B cell (primary cell): ENCODE results near the gene ZNF324. TPM values are rescaled to one million over a fixed set of nuclear protein-coding genes. Genes with fewer than 3 reads are reported as not detected.
"Not testable (repeated sequence)": the region's sequence is repeated elsewhere in the genome, so short reads cannot be mapped to it uniquely, and the experiment has no call there.

Experiments
- ATAC-seq: fragments of 200-7000 bp; cut with Tn5 transposase; one replicate; pipeline ENCODE4 v1.10.0; 2021; ENCODE audit warnings: low read depth, mild to moderate bottlenecking, moderate number of reproducible peaks, moderate library complexity
- CTCF ChIA-PET: fragments of 350-600 bp; sonication (Branson Sonifier 250); formaldehyde crosslinking; loops from one replicate; lab custom pipeline; 2021; ENCODE audit warnings: antibody characterized with exemption, inconsistent platforms; lab: Charles Lee
- POLR2A ChIA-PET: fragments of 350-600 bp; sonication (Branson Sonifier 250); formaldehyde crosslinking; loops from one replicate; lab custom pipeline; 2021; ENCODE audit warnings: antibody characterized with exemption; lab: Charles Lee
- DNase-seq: peaks from one replicate; pipeline ENCODE4 v3.0.0; 2013
- H2AFZ ChIP-seq: 2 replicates; pipeline ENCODE4 v1.6.1; 2012; ENCODE audit warnings: mild to moderate bottlenecking, low read depth, low read length; ENCODE audit not compliant: insufficient read depth, poor library complexity, severe bottlenecking
- H3K27ac ChIP-seq, 2 donors: 1 replicate in 1 of 2; 2 replicates in 1 of 2; pipeline ENCODE4 v1.5.1; 2012 to 2013; ENCODE audit warnings: low read length in 2 of 2, mild to moderate bottlenecking in 2 of 2, moderate library complexity in 1 of 2
- H3K27me3 ChIP-seq, 4 experiments: fragments of 200-600 bp in 1 of 4; sonication (generic) in 1 of 4; replicated peaks in 1 of 4; 1 replicate in 2 of 4; 2 replicates in 2 of 4; pipeline versions ENCODE4 v1.6.1 to v1.7.0; 2013 to 2016; ENCODE audit warnings: low read length in 3 of 4, mild to moderate bottlenecking in 2 of 4, mixed read lengths in 1 of 4, moderate library complexity in 1 of 4; ENCODE audit not compliant: insufficient read depth in 4 of 4, control insufficient read depth in 3 of 4; ENCODE audit errors: control extremely low read depth in 1 of 4
- H3K36me3 ChIP-seq, 2 experiments: replicated peaks in 1 of 2; 1 replicate in 1 of 2; 2 replicates in 1 of 2; pipeline versions ENCODE4 v1.6.1 to v1.7.1; 2013; ENCODE audit warnings: low read length in 1 of 2; ENCODE audit not compliant: insufficient read depth in 2 of 2, control insufficient read depth in 1 of 2; ENCODE audit errors: control extremely low read depth in 1 of 2, extremely low read depth in 1 of 2
- H3K4me1 ChIP-seq, 2 donors: fragments of 200-600 bp in 1 of 2; sonication (generic) in 1 of 2; 1 replicate in 1 of 2; 2 replicates in 1 of 2; pipeline versions ENCODE4 v1.5.1 to v1.6.1; 2013 to 2017; ENCODE audit warnings: low read length in 2 of 2; ENCODE audit not compliant: control insufficient read depth in 2 of 2, insufficient read depth in 2 of 2
- H3K4me2 ChIP-seq: replicated peaks from 2 replicates; pipeline ENCODE3; 2012; ENCODE audit warnings: mild to moderate bottlenecking, low read depth, low read length; ENCODE audit not compliant: poor library complexity, severe bottlenecking
- H3K4me3 ChIP-seq, 5 experiments: fragments of 200-600 bp in 1 of 5; sonication (generic) in 1 of 5; 1 replicate in 3 of 5; 2 replicates in 2 of 5; pipeline versions ENCODE4 v1.5.1 to v1.7.0; 2011 to 2016; ENCODE audit warnings: low read length in 4 of 5, mild to moderate bottlenecking in 4 of 5, low read depth in 2 of 5, control low read depth in 1 of 5, moderate library complexity in 1 of 5; ENCODE audit not compliant: insufficient read depth in 1 of 5; ENCODE audit errors: control extremely low read depth in 1 of 5, extremely low read depth in 1 of 5
- H3K79me2 ChIP-seq: fragments of 200-600 bp; sonication (generic); one replicate; pipeline ENCODE4 v1.6.0; 2016; ENCODE audit warnings: low read length; ENCODE audit not compliant: control insufficient read depth, insufficient read depth
- H3K9ac ChIP-seq: fragments of 200-600 bp; sonication (generic); 2 replicates; pipeline ENCODE4 v1.6.1; 2017; ENCODE audit warnings: mild to moderate bottlenecking, low read length, moderate library complexity
- H3K9me3 ChIP-seq, 3 donors: one replicate each; pipeline versions ENCODE4 v1.6.1 to v1.7.1; 2013; ENCODE audit warnings: low read length in 2 of 3; ENCODE audit not compliant: control insufficient read depth in 2 of 3, insufficient read depth in 1 of 3; ENCODE audit errors: control extremely low read depth in 1 of 3
- H4K20me1 ChIP-seq: 2 replicates; pipeline ENCODE4 v1.6.0; 2012; ENCODE audit warnings: mild to moderate bottlenecking, low read length; ENCODE audit not compliant: insufficient read depth, control insufficient read depth, poor library complexity, severe bottlenecking
- H3K27ac Mint-ChIP-seq: one replicate; pipeline ENCODE4 v1.8.0; 2021; ENCODE audit warnings: mixed read lengths
- H3K27me3 Mint-ChIP-seq: one replicate; pipeline ENCODE4 v1.8.0; 2021; ENCODE audit warnings: mixed read lengths
- H3K4me1 Mint-ChIP-seq: one replicate; pipeline ENCODE4 v1.8.0; 2021; ENCODE audit warnings: mixed read lengths
- H3K4me3 Mint-ChIP-seq: one replicate; pipeline ENCODE4 v1.8.0; 2021; ENCODE audit warnings: mixed read lengths
- H3K9me3 Mint-ChIP-seq: one replicate; pipeline ENCODE4 v1.8.0; 2022; ENCODE audit warnings: mixed read lengths; ENCODE audit not compliant: insufficient read depth
- CTCF ChIP-seq: fragments of 200-600 bp; IDR thresholded peaks from one replicate; pipeline ENCODE4 v1.8.0; 2022; ENCODE audit warnings: antibody characterized with exemption, mild to moderate bottlenecking
- EZH2 ChIP-seq: IDR thresholded peaks from 2 replicates; pipeline ENCODE4 v1.6.1; 2012; ENCODE audit warnings: borderline replicate concordance, low read depth, mild to moderate bottlenecking, moderate library complexity, low read length; ENCODE audit not compliant: insufficient read depth, poor library complexity, severe bottlenecking
- WGBS: methylation state at CpG from one replicate; pipeline ENCODE4 v1.1.5; 2013; ENCODE audit warnings: missing lambda C conversion rate; ENCODE audit not compliant: insufficient coverage; 5-methylcytosine and 5-hydroxymethylcytosine counted together
- intact Hi-C: fragments of 100-400 bp; cut with micrococcal nuclease; formaldehyde crosslinking; loops from one replicate; pipeline ENCODE4 v1.10.0; 2022
- polyA plus RNA-seq: library from polyadenylated mRNA; depleted of rRNA; stranded (reverse); fragments of >200 nt; gene quantifications from 2 replicates; pipeline ENCODE4 v1.2.3, GENCODE V29; 2012
- total RNA-seq, 2 donors: library from RNA; stranded (reverse); fragments of 120-200 nt in 1 of 2; gene quantifications; 1 replicate in 1 of 2; 2 replicates in 1 of 2; pipeline versions ENCODE4 v1.2.3 to v1.2.4, GENCODE V29; 2013 to 2022

Gene ZNF324
- total and polyA plus RNA-seq, 2 donors (not counting 1 experiment from before 2014, with no cell fraction given) = 12.8 to 21.0 TPM

GRCh38 chr19:58440556-58440955 lies 26.3 kb upstream of the ZNF324 start:
- Histone ChIP-seq H3K27me3 (no peaks in the 10 kb centered on the region), H3K4me2 (peak overlapping the region; percentile 98), H4K20me1 (no peaks in the 10 kb centered on the region), H3K9ac (peak overlapping the region; percentile 95), H3K27ac (peak overlapping the region; percentile 78 to 97), H3K36me3 (peaks cover 0 to 14% of the 10 kb centered on the region in 2 experiments), H3K4me3 (peak overlapping the region; percentile 46 to 97 (median 74)), H3K4me1 (peaks cover 14 to 21% of the 10 kb centered on the region in 2 donors), H3K79me2 (peaks cover 15% of the 10 kb centered on the region), H3K9me3 (peaks cover 0 to 68% (median 25%) of the 10 kb centered on the region in 3 donors), H2AFZ (peak overlapping the region; percentile 94)
- no peak for DNase-seq
- H3K27me3 Mint-ChIP-seq = peaks cover 9% of the 10 kb centered on the region
- peaks cover 23% of the 10 kb centered on the region for H3K4me1 Mint-ChIP-seq
- no peak for ATAC-seq
- H3K4me3 Mint-ChIP-seq = peak overlapping the region; percentile 99
- 21% methylated on average over 31 of the region's 31 CpGs for WGBS
- ChIA-PET POLR2A (interaction anchor here (0.8 to 1.4 kb wide), 7 partner anchors 11 to 257 kb away, joined by 3 to 11 read pairs (median 5); partner anchors contain the start of genes ZBTB45, ZNF274, ZNF324B and ZNF446), CTCF (interaction anchor here (1.1 kb wide), 1 partner anchor 114 kb away, joined by 3 read pairs; the partner anchor contains the start of gene ZSCAN22)
- peak overlapping the region; percentile 98 for H3K27ac Mint-ChIP-seq
- H3K9me3 Mint-ChIP-seq = peaks cover 17% of the 10 kb centered on the region
- intact Hi-C loops = loop anchor here (1.0 to 2.0 kb wide), 13 partner anchors 11 to 257 kb away; partner anchors contain the start of genes ERVK3-1, MZF1, RPS5 and ZBTB45
- TF ChIP-seq EZH2 = no peak
- TF ChIP-seq CTCF = no peak

GRCh38 chr19:58442986-58443385 lies 23.9 kb upstream of the ZNF324 start:
- H3K4me3 ChIP-seq, H3K4me3 Mint-ChIP-seq, intact Hi-C loops, H2AFZ ChIP-seq, H3K27ac Mint-ChIP-seq, H3K4me2 ChIP-seq, H3K27ac ChIP-seq, H3K9ac ChIP-seq, ATAC-seq, DNase-seq, H4K20me1 ChIP-seq, CTCF ChIA-PET, H3K36me3 ChIP-seq: not testable (repeated sequence)
- H3K27me3 Mint-ChIP-seq = peaks cover 23% of the 10 kb centered on the region
- peaks cover 0 to 47% (median 9%) of the 10 kb centered on the region in 3 donors for H3K9me3 ChIP-seq
- 89% methylated on average over 7 of the region's 7 CpGs for WGBS
- H3K79me2 ChIP-seq = peaks cover 12% of the 10 kb centered on the region
- H3K4me1 Mint-ChIP-seq = peaks cover 21% of the 10 kb centered on the region
- POLR2A ChIA-PET = interaction anchor here (0.7 kb wide), 1 partner anchor 130 kb away, joined by 3 read pairs; the partner anchor contains the start of gene MZF1
- peaks cover 0 to 16% (median 1%) of the 10 kb centered on the region in 4 experiments for H3K27me3 ChIP-seq
- H3K9me3 Mint-ChIP-seq = peaks cover 13% of the 10 kb centered on the region
- H3K4me1 ChIP-seq = peaks cover 14 to 21% of the 10 kb centered on the region in 2 donors

- H3K4me3 Mint-ChIP-seq, intact Hi-C loops, DNase-seq, H2AFZ ChIP-seq, H3K9ac ChIP-seq, H3K27ac Mint-ChIP-seq, H3K79me2 ChIP-seq, H3K27ac ChIP-seq, H3K4me3 ChIP-seq, CTCF ChIA-PET, ATAC-seq, H3K9me3 Mint-ChIP-seq, POLR2A ChIA-PET, H4K20me1 ChIP-seq, H3K4me2 ChIP-seq, H3K36me3 ChIP-seq: not testable (repeated sequence)
- H3K9me3 ChIP-seq = peaks cover 3 to 13% (median 6%) of the 10 kb centered on the region in 3 donors
- Mint-ChIP-seq H3K4me1 (peaks cover 20% of the 10 kb centered on the region), H3K27me3 (peaks cover 27% of the 10 kb centered on the region)
- H3K4me1 ChIP-seq = peaks cover 5 to 12% of the 10 kb centered on the region in 2 donors
- H3K27me3 ChIP-seq = peaks cover 0 to 29% (median 2%) of the 10 kb centered on the region in 4 experiments
- WGBS = 71% methylated on average over 3 of the region's 3 CpGs
Observed at GRCh38 chr19:58448860-58449259, 18.0 kb upstream of the ZNF324 start.
